ENCODE results near the gene QTRT2. TPM values are rescaled to one million over a fixed set of nuclear protein-coding genes. Genes with fewer than 3 reads are reported as not detected.

QTRT2 gene
- total RNA-seq, 1 experiment from 2014 or later: 47.7 TPM

DNA sequence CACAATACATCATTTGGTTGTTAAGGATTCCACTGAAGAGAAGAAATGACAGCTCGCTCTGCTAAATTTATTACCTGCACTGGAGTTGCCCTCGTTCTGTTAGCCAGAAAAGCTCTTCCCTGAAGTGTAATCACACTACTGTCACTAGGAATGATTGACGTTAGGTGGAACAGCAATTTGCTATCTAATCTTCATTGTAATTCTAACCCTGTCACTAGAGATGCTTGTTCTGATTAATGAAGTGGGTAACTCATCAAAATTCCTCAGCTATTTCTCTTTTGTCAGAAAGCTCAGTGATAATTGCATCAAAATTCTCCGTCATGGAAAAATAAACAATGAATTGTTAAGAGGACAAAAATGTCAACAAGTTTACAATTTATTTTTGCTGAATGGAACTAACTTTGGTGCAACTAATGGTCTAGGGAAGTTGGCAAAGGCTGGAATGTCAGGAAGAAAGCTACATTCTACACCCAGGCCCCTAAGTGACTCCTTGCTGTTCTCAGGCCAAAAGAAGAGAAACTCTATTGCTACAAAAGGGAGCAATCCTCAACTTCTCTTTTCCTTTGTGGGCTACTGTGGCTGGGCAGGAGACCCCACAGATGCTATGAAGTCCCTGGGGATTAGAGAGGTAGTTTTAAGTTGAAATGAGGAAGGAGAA lies 34.3 kb upstream of the QTRT2 start:
- ATAC-seq: no peak
- Histone ChIP-seq H3K36me3 (ENCODE audit: control insufficient read depth in 1 of 2, insufficient read depth in 2 of 2, low read length in 2 of 2) (no peaks in the 10 kb centered on the region), H4K20me1 (ENCODE audit: insufficient read depth) (no peaks in the 10 kb centered on the region), H3K9ac (ENCODE audit: low read length) (no peak overlapping the region), H2AFZ (ENCODE audit: low read depth, low read length, poor library complexity, severe bottlenecking) (no peak overlapping the region), H3K4me1 (ENCODE audit: control insufficient read depth in 1 of 2, insufficient read depth in 2 of 2, low read length in 2 of 2) (no peaks in the 10 kb centered on the region), H3K4me2 (ENCODE audit: low read length) (no peak overlapping the region), H3K27ac (ENCODE audit: low read depth, low read length) (no peak overlapping the region), H3K27me3 (ENCODE audit: insufficient read depth, low read length) (no peaks in the 10 kb centered on the region), H3K79me2 (ENCODE audit: insufficient read depth, low read length) (no peaks in the 10 kb centered on the region), H3K9me3 (ENCODE audit: control insufficient read depth in 1 of 2, insufficient read depth in 1 of 2, low read depth in 1 of 2, low read length in 2 of 2) (no peaks in the 10 kb centered on the region), H3K4me3 (replicated peaks in 1 of 2; ENCODE audit: low read depth in 1 of 2, low read length in 2 of 2) (no peak overlapping the region), H3K9me2 (ENCODE audit: insufficient read depth) (no peaks in the 10 kb centered on the region)
- ChIA-PET POLR2A (no interaction called here), RAD21 (ENCODE audit: low non-redundant PET in 1 of 2, low total read pairs in 2 of 2, uncharacterized antibody in 2 of 2, unreplicated experiment in 2 of 2) (no interaction called here), CTCF (no interaction called here)
- intact Hi-C loops (cut with micrococcal nuclease): no loop called here
- no peak for DNase-seq (ENCODE audit: low read depth, low spot score)
- no TSS peak for BruUV-seq (replicated peaks)
- TF ChIP-seq, protein P1, sequence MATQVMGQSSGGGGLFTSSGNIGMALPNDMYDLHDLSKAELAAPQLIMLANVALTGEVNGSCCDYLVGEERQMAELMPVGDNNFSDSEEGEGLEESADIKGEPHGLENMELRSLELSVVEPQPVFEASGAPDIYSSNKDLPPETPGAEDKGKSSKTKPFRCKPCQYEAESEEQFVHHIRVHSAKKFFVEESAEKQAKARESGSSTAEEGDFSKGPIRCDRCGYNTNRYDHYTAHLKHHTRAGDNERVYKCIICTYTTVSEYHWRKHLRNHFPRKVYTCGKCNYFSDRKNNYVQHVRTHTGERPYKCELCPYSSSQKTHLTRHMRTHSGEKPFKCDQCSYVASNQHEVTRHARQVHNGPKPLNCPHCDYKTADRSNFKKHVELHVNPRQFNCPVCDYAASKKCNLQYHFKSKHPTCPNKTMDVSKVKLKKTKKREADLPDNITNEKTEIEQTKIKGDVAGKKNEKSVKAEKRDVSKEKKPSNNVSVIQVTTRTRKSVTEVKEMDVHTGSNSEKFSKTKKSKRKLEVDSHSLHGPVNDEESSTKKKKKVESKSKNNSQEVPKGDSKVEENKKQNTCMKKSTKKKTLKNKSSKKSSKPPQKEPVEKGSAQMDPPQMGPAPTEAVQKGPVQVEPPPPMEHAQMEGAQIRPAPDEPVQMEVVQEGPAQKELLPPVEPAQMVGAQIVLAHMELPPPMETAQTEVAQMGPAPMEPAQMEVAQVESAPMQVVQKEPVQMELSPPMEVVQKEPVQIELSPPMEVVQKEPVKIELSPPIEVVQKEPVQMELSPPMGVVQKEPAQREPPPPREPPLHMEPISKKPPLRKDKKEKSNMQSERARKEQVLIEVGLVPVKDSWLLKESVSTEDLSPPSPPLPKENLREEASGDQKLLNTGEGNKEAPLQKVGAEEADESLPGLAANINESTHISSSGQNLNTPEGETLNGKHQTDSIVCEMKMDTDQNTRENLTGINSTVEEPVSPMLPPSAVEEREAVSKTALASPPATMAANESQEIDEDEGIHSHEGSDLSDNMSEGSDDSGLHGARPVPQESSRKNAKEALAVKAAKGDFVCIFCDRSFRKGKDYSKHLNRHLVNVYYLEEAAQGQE (IDR thresholded peaks at IDR 0.05; ENCODE audit: low read depth): no peak

GRCh38 chr3:114025451-114025850 lies 31.1 kb upstream of the QTRT2 start:
- no peaks in the 10 kb centered on the region for H4K20me1 ChIP-seq (ENCODE audit: insufficient read depth)
- no peaks in the 10 kb centered on the region for H3K27me3 ChIP-seq (ENCODE audit: insufficient read depth, low read length)
- intact Hi-C loops (cut with micrococcal nuclease): no loop called here
- ChIA-PET RAD21 (ENCODE audit: low non-redundant PET in 1 of 2, low total read pairs in 2 of 2, uncharacterized antibody in 2 of 2, unreplicated experiment in 2 of 2) (no interaction called here), POLR2A (no interaction called here), CTCF (no interaction called here)
- H3K4me1 ChIP-seq (ENCODE audit: control insufficient read depth in 1 of 2, insufficient read depth in 2 of 2, low read length in 2 of 2): no peaks in the 10 kb centered on the region
- no peak overlapping the region for H3K9ac ChIP-seq (ENCODE audit: low read length)
- no peaks in the 10 kb centered on the region for H3K9me3 ChIP-seq (ENCODE audit: control insufficient read depth in 1 of 2, insufficient read depth in 1 of 2, low read depth in 1 of 2, low read length in 2 of 2)
- no peaks in the 10 kb centered on the region for H3K79me2 ChIP-seq (ENCODE audit: insufficient read depth, low read length)
- H2AFZ ChIP-seq (ENCODE audit: low read depth, low read length, poor library complexity, severe bottlenecking): no peak overlapping the region
- no TSS peak for BruUV-seq (replicated peaks)
- H3K27ac ChIP-seq (ENCODE audit: low read depth, low read length): no peak overlapping the region
- TF ChIP-seq YY1 (IDR thresholded peaks at IDR 0.05; ENCODE audit: extremely low read depth, insufficient replicate concordance, low read depth, low read length) (no peak), ZNF274 (IDR thresholded peaks at IDR 0.05; ENCODE audit: low read depth, low read length) (no peak), POLR2AphosphoS5 (IDR thresholded peaks at IDR 0.05; ENCODE audit: low read depth, low read length) (no peak), CEBPB (IDR thresholded peaks at IDR 0.05; ENCODE audit: low read depth) (no peak), POLR2A (IDR thresholded peaks at IDR 0.05; ENCODE audit: borderline replicate concordance, extremely low read depth, insufficient read depth, insufficient read length) (no peak)
- DNase-seq (ENCODE audit: low read depth, low spot score) (no peak), ATAC-seq (no peak)
- H3K4me2 ChIP-seq (ENCODE audit: low read length): no peak overlapping the region
- H3K9me2 ChIP-seq (ENCODE audit: insufficient read depth): no peaks in the 10 kb centered on the region
- H3K4me3 ChIP-seq (replicated peaks in 1 of 2; ENCODE audit: low read depth in 1 of 2, low read length in 2 of 2): no peak overlapping the region
- no peaks in the 10 kb centered on the region for H3K36me3 ChIP-seq (ENCODE audit: control insufficient read depth in 1 of 2, insufficient read depth in 2 of 2, low read length in 2 of 2)
